K562 (cell line): Measurements from ENCODE around the gene SIRT7. TPM values are rescaled to one million over a fixed set of nuclear protein-coding genes. Genes with fewer than 3 reads are reported as not detected.
A peak's percentile ranks its signal among the peaks of the same experiment; 100 is the strongest.

Experiments
- CCAR2 ChIP-seq: fragments of 200-400 bp; formaldehyde crosslinking; IDR thresholded peaks from 2 replicates; pipeline ENCODE4 v1.6.1; 2017; ENCODE audit warnings: mild to moderate bottlenecking, low read depth, low read length
- E2F6 ChIP-seq, 2 experiments: IDR thresholded peaks; 2 replicates each; pipeline ENCODE4 v1.6.1; 2011; ENCODE audit warnings: borderline replicate concordance in 1 of 2, control low read depth in 1 of 2, low read depth in 1 of 2, low read length in 1 of 2, mild to moderate bottlenecking in 1 of 2, mixed read lengths in 1 of 2, moderate library complexity in 1 of 2; ENCODE audit not compliant: insufficient read depth in 1 of 2, insufficient read length in 1 of 2, poor library complexity in 1 of 2, severe bottlenecking in 1 of 2; ENCODE audit errors: extremely low read depth in 1 of 2
- EGR1 ChIP-seq: fragments of 450-650 bp; conservative IDR thresholded peaks from 2 replicates; pipeline ENCODE4 v1.6.1; 2017; ENCODE audit warnings: mild to moderate bottlenecking
- FIP1L1 ChIP-seq: fragments of 200-400 bp; formaldehyde crosslinking; IDR thresholded peaks from 2 replicates; pipeline ENCODE4 v1.6.1; 2018; ENCODE audit warnings: mild to moderate bottlenecking, low read depth, low read length; ENCODE audit not compliant: poor library complexity, severe bottlenecking
- FOXA1 ChIP-seq: fragments of 450-650 bp; IDR thresholded peaks from 2 replicates; pipeline ENCODE4 v1.6.1; 2016; ENCODE audit warnings: mild to moderate bottlenecking, borderline replicate concordance
- HIVEP1 ChIP-seq: fragments of 250-450 bp; sonication (Bioruptor Pico); IDR thresholded peaks from 2 replicates; pipeline ENCODE4 v1.4.0; 2020; ENCODE audit warnings: mild to moderate bottlenecking
- HMGN3 ChIP-seq: IDR thresholded peaks from 2 replicates; pipeline ENCODE4 v1.6.1; 2011; ENCODE audit warnings: borderline replicate concordance, low read depth, mild to moderate bottlenecking, mixed read lengths, low read length; ENCODE audit not compliant: insufficient read length; ENCODE audit errors: extremely low read depth
- KAT7 ChIP-seq: sonication (generic); formaldehyde crosslinking; IDR thresholded peaks from 2 replicates; pipeline ENCODE4 v1.8.0; 2022; ENCODE audit warnings: missing genetic modification reagents, mild to moderate bottlenecking, borderline replicate concordance
- RBBP5 ChIP-seq: fragments of 200-600 bp; sonication (generic); IDR thresholded peaks from 2 replicates; pipeline ENCODE4 v1.6.1; 2012; ENCODE audit warnings: borderline replicate concordance, mild to moderate bottlenecking, low read length, control low read depth, inconsistent platforms; ENCODE audit not compliant: insufficient read depth, poor library complexity, severe bottlenecking
- SAP30 ChIP-seq: fragments of 200-600 bp; sonication (generic); IDR thresholded peaks from 2 replicates; pipeline ENCODE4 v1.6.1; 2012; ENCODE audit warnings: borderline replicate concordance, low read depth, mild to moderate bottlenecking, moderate library complexity, low read length, control low read depth, inconsistent platforms; ENCODE audit not compliant: insufficient read depth, poor library complexity, severe bottlenecking
- SIN3A ChIP-seq, 2 experiments: fragments of 150-350 bp in 1 of 2; IDR thresholded peaks; 2 replicates each; pipeline ENCODE4 v1.6.1; 2011 to 2016; ENCODE audit warnings: borderline replicate concordance in 2 of 2, low read depth in 2 of 2, low read length in 2 of 2, mild to moderate bottlenecking in 2 of 2, moderate library complexity in 2 of 2; ENCODE audit not compliant: control insufficient read depth in 1 of 2
- XRCC4 ChIP-seq: IDR thresholded peaks from one replicate; pipeline ENCODE4 v1.6.1; 2011; ENCODE audit not compliant: insufficient read depth, insufficient read length; ENCODE audit errors: extremely low read depth
- polyA plus RNA-seq, 8 experiments: library from polyadenylated mRNA; depleted of rRNA in 4 of 8; stranded (reverse) in 5 of 8; unstranded in 3 of 8; fragments of >200 nt; fragmentation: Nextera tagmentation in 2 of 8; fragmentation: Illumina TruSeq in 1 of 8; extraction: Ambion mirVana in 2 of 8; extraction: Trizol in 1 of 8; gene quantifications; 2 replicates each; pipeline versions ENCODE4 v1.2.1 to v1.2.3, GENCODE V29; 2011 to 2014; ENCODE audit warnings: inconsistent platforms in 1 of 8, missing spikeins in 1 of 8
- total RNA-seq, 7 experiments: library from RNA; depleted of rRNA in 6 of 7; stranded (reverse); fragments of >200 nt in 6 of 7; fragmentation: Illumina TruSeq in 2 of 7; extraction: Trizol in 2 of 7; gene quantifications; 2 replicates each; pipeline versions ENCODE4 v1.2.1 to v1.2.3, GENCODE V29; 2011 to 2021; ENCODE audit warnings: low replicate concordance in 1 of 7
- TF ChIP-seq, protein P1 (sequence below), 2 experiments: fragments of 450-650 bp in 1 of 2; sonication (generic) in 1 of 2; formaldehyde crosslinking in 1 of 2; IDR thresholded peaks; 2 replicates each; pipeline versions ENCODE4 v1.7.1 to v1.9.0; 2016 to 2022; ENCODE audit warnings: inconsistent platforms in 1 of 2, mild to moderate bottlenecking in 1 of 2, missing genetic modification reagents in 1 of 2

SIRT7 gene
- total and polyA plus RNA-seq, 9 of the 15 experiments (the other 6 are each of a cell fraction or from before 2014, with no cell fraction given), result 1.6 to 54.8 (median 20.3) TPM

DNA sequence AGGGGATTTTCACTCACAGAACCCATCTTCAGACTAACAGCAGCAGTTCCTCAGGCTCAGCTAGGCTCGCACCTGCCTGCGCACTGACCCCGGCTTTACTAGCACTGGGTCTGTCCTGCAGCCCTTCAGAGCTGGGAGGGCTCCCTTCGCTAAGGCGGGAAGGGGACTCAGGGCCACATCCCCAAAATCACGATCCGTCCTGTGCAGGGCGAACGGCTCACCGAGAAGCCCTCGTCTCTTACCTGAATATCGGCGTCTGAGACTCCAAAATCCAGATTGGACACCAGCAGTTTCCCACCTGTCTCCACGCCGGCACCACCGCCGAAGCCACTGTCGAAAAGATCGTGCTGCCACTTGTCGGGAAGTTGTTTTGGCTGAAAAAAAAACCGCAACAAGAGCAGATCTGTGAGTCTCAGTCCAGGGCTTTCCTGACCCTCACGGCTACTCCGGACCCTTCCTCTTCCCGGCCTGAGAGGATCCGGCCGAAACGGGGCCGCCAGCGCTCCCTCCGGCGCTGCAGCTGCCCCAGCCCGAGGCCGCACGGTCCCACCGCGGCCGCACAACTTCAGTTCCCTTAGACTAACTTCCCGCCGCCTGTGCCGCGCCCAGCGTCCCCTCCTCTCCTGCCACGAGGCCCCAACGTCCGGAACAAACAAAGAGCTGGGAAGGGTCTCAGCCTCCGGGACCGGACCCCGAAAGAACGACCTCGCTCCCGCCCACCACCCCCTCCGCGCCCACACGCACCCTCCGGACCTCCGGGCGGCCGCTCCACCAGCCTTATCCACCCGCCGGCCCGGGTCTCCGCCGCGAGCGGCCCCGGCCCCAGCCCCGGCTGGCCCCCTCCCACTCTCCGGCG, 27.3 kb downstream of the SIRT7 start (continued):
- no peak for TF ChIP-seq FIP1L1
- no peak for TF ChIP-seq HIVEP1 (CRISPR knock-in tag)
- TF ChIP-seq SAP30, result peak; percentile 58
- TF ChIP-seq, protein P1, sequence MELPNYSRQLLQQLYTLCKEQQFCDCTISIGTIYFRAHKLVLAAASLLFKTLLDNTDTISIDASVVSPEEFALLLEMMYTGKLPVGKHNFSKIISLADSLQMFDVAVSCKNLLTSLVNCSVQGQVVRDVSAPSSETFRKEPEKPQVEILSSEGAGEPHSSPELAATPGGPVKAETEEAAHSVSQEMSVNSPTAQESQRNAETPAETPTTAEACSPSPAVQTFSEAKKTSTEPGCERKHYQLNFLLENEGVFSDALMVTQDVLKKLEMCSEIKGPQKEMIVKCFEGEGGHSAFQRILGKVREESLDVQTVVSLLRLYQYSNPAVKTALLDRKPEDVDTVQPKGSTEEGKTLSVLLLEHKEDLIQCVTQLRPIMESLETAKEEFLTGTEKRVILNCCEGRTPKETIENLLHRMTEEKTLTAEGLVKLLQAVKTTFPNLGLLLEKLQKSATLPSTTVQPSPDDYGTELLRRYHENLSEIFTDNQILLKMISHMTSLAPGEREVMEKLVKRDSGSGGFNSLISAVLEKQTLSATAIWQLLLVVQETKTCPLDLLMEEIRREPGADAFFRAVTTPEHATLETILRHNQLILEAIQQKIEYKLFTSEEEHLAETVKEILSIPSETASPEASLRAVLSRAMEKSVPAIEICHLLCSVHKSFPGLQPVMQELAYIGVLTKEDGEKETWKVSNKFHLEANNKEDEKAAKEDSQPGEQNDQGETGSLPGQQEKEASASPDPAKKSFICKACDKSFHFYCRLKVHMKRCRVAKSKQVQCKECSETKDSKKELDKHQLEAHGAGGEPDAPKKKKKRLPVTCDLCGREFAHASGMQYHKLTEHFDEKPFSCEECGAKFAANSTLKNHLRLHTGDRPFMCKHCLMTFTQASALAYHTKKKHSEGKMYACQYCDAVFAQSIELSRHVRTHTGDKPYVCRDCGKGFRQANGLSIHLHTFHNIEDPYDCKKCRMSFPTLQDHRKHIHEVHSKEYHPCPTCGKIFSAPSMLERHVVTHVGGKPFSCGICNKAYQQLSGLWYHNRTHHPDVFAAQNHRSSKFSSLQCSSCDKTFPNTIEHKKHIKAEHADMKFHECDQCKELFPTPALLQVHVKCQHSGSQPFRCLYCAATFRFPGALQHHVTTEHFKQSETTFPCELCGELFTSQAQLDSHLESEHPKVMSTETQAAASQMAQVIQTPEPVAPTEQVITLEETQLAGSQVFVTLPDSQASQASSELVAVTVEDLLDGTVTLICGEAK (IDR thresholded peaks at IDR 0.05), result peak; percentile 65
- TF ChIP-seq, protein P1 (CRISPR knock-in tag; IDR thresholded peaks at IDR 0.05), result no peak
- peak; percentile 39 for TF ChIP-seq HMGN3
- TF ChIP-seq KAT7, result 0 out of 2 replicates have a peak, but pooled peaks have one; percentile 82
- no peak for TF ChIP-seq XRCC4
- TF ChIP-seq E2F6 (IDR thresholded peaks at IDR 0.05; ENCODE audit: borderline replicate concordance in 1 of 2, extremely low read depth in 1 of 2, insufficient read depth in 1 of 2, insufficient read length in 1 of 2, low read depth in 1 of 2, low read length in 1 of 2, poor library complexity in 1 of 2, severe bottlenecking in 1 of 2), result peak in 1 of 2 experiments; percentile 22
- no peak for TF ChIP-seq FOXA1
- TF ChIP-seq CCAR2, result no peak
- peak; percentile 19 for TF ChIP-seq RBBP5
- TF ChIP-seq SIN3A (IDR thresholded peaks at IDR 0.05; ENCODE audit: borderline replicate concordance in 2 of 2, control insufficient read depth in 1 of 2, low read depth in 2 of 2, low read length in 2 of 2), result peak in 1 of 2 experiments; percentile 10; a peak in 1 of 4 replicates
- 0 out of 2 replicates have a peak, but pooled peaks have one; percentile 29 for TF ChIP-seq EGR1
